ENCODE measurements around the gene BBS4.
A peak's percentile ranks its signal among the peaks of the same experiment; 100 is the strongest.

The BBS4 gene

DNA sequence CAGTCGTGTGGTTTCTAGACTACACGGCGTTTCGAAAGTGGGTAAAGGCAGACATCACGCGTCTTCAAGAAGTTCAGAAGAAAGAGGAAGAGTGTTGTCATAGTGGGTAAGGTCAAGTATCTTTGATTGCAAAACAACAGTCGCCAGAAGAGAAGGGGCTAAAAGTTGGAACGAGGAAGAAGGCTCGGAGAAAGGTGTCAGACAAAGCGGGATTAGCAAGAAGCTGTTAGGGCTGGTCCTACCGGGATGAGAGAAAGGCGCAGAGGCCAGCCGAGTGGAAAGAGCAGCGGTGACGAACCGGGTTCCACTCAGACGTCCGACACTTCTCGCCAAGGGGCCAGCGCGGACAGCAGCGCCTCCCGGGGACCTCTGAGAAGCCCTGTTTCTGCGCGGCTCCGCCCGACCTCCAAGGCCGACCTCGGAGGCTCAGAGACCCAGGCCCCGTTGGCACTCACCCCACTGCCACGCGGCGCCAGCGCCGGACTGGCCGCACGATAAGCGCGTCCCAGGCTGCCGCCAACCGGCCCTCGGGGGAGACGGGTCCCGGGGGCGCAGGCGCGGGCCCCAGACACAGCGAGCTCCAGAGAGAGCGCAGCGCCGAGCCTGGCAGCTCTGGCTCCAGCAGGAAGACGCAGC lies 97.1 kb downstream of the BBS4 start:
- TF ChIP-seq, protein P1, sequence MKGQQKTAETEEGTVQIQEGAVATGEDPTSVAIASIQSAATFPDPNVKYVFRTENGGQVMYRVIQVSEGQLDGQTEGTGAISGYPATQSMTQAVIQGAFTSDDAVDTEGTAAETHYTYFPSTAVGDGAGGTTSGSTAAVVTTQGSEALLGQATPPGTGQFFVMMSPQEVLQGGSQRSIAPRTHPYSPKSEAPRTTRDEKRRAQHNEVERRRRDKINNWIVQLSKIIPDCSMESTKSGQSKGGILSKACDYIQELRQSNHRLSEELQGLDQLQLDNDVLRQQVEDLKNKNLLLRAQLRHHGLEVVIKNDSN (IDR thresholded peaks at IDR 0.05), result no peak
- TF ChIP-seq ZBTB7A (IDR thresholded peaks at IDR 0.05; ENCODE audit: low read depth), result no peak
- no peak for TF ChIP-seq EGR1 (IDR thresholded peaks at IDR 0.05)
- TF ChIP-seq, protein P2, sequence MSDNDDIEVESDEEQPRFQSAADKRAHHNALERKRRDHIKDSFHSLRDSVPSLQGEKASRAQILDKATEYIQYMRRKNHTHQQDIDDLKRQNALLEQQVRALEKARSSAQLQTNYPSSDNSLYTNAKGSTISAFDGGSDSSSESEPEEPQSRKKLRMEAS (IDR thresholded peaks at IDR 0.05), result no peak
- no peak for TF ChIP-seq CREB1 (IDR thresholded peaks at IDR 0.05; ENCODE audit: low read depth)
- TF ChIP-seq TCF12 (IDR thresholded peaks at IDR 0.05; ENCODE audit: low read depth), result no peak
- TF ChIP-seq, protein P3, sequence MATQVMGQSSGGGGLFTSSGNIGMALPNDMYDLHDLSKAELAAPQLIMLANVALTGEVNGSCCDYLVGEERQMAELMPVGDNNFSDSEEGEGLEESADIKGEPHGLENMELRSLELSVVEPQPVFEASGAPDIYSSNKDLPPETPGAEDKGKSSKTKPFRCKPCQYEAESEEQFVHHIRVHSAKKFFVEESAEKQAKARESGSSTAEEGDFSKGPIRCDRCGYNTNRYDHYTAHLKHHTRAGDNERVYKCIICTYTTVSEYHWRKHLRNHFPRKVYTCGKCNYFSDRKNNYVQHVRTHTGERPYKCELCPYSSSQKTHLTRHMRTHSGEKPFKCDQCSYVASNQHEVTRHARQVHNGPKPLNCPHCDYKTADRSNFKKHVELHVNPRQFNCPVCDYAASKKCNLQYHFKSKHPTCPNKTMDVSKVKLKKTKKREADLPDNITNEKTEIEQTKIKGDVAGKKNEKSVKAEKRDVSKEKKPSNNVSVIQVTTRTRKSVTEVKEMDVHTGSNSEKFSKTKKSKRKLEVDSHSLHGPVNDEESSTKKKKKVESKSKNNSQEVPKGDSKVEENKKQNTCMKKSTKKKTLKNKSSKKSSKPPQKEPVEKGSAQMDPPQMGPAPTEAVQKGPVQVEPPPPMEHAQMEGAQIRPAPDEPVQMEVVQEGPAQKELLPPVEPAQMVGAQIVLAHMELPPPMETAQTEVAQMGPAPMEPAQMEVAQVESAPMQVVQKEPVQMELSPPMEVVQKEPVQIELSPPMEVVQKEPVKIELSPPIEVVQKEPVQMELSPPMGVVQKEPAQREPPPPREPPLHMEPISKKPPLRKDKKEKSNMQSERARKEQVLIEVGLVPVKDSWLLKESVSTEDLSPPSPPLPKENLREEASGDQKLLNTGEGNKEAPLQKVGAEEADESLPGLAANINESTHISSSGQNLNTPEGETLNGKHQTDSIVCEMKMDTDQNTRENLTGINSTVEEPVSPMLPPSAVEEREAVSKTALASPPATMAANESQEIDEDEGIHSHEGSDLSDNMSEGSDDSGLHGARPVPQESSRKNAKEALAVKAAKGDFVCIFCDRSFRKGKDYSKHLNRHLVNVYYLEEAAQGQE (IDR thresholded peaks at IDR 0.05; ENCODE audit: low read depth), result no peak
- TF ChIP-seq TAF1 (IDR thresholded peaks at IDR 0.05; ENCODE audit: low read depth), result no peak
- TF ChIP-seq RAD21 (IDR thresholded peaks at IDR 0.05; ENCODE audit: low read depth), result no peak

DNA sequence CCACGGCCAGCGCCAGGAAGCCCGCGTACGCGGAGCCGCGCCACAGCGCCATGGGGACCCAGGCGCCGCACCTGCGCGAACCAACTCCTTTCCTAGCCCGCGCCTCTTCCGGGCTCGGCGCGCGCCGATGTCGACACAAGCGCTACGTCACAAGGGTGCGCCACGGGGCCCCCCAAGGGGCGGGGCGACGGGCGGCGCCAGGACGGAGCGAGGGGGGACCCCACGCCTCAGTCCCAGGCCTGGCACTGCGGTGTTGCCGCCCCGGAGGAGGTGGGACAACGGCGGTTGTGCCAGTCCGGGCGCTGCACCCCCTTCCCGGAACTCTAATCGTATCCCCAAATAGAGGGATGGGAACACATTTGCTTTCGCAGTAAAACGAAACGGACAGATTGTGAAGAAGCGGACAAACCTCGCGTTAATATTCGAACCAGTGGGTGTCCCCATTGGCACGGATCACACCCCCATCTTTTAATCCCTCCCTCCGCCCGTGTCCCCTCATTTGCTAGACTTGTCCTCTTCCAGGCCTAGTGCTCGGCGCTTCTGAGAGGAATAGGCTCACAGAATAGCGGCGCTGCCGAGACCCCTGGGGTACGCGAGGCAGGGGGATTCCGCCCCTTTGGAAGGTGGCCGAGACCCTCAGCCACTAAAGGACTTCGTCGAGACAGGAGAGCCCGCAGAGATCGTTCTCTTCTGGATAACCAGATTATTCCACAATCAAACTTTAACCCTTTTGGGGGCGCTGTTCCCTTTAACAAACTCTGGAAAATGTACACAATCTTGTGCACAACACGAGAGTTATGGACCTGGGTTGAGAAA lies 97.8 kb downstream of the BBS4 start, which contains the start of gene ADPGK:
ADPGK (minus strand) TSS at position 119 of the 816 bp plus-strand sequence; CDS start at position 52, 67 bp downstream.
- TF ChIP-seq CEBPB (IDR thresholded peaks at IDR 0.05) (peak; percentile 23; the same call in 1 of the 2 replicates), FOXM1 (IDR thresholded peaks at IDR 0.05; ENCODE audit: borderline replicate concordance, low read depth) (no peak), TEAD4 (IDR thresholded peaks at IDR 0.05) (0 out of 2 replicates have a peak, but pooled peaks have one; percentile 25), RAD21 (IDR thresholded peaks at IDR 0.05; ENCODE audit: low read depth) (peak; percentile 56; the same call in 1 of the 2 replicates), EP300 (IDR thresholded peaks at IDR 0.05; ENCODE audit: borderline replicate concordance) (peak; percentile 31; the same call in 1 of the 2 replicates), TCF12 (IDR thresholded peaks at IDR 0.05; ENCODE audit: low read depth) (peak; percentile 80), ZBTB7A (IDR thresholded peaks at IDR 0.05; ENCODE audit: low read depth) (peak; percentile 87), EGR1 (IDR thresholded peaks at IDR 0.05) (0 out of 2 replicates have a peak, but pooled peaks have one; percentile 27), TAF1 (IDR thresholded peaks at IDR 0.05; ENCODE audit: low read depth) (peak; percentile 94), NFIC (IDR thresholded peaks at IDR 0.05) (peak; percentile 55; the same call in 1 of the 2 replicates), YY1 (IDR thresholded peaks at IDR 0.05; ENCODE audit: low read depth) (peak; percentile 73), CREB1 (IDR thresholded peaks at IDR 0.05; ENCODE audit: low read depth) (peak; percentile 100)
- TF ChIP-seq, protein P1 (IDR thresholded peaks at IDR 0.05), result no peak; the same call in 1 of the 2 replicates
- TF ChIP-seq, protein P3 (IDR thresholded peaks at IDR 0.05; ENCODE audit: low read depth), result no peak
- TF ChIP-seq, protein P2 (IDR thresholded peaks at IDR 0.05), result peak; percentile 73

DNA sequence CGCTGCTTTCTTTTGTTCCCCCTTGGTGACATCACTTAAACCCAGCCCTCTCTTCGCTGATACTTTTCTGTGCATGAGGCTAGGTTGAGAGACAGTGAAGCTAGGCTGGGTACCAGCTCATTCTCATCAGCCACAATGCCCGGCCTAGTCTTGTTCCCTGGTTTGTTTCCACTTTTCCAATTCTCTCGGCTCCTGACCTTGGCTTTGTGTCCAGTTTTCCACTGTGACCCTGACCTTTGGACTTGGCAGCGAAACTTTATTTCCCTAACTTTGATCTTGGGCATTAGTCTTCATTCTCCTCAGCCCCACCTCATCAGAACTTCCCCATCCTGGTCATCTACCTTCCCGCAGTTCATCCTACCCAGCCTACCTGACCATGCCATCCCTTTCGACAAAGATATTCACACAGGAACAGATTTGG lies 98.5 kb downstream of the BBS4 start:
- TF ChIP-seq RAD21 (IDR thresholded peaks at IDR 0.05; ENCODE audit: low read depth) (no peak), FOXM1 (IDR thresholded peaks at IDR 0.05; ENCODE audit: borderline replicate concordance, low read depth) (no peak), EGR1 (IDR thresholded peaks at IDR 0.05) (no peak)

DNA sequence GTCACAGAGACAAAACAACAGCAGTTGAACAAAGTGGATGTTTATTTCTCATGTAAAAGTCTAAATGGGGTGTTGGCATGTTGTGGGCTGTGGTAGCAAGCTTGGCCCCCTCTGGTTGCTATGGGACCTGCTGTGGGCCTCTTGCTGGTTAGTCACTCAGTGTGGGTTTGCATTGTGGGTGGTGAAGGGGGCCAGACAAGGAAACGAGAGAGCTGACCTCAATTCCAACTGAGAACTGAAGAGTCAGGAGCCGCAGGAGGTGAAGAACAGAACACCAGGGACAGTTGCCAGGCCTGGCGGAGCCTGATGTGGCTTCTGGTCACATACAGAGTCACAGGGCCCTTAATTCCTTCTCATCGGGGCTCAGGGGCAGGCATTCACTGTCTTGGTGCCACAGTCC lies 99.4 kb downstream of the BBS4 start:
- TF ChIP-seq TEAD4 (IDR thresholded peaks at IDR 0.05) (no peak), ZBTB7A (IDR thresholded peaks at IDR 0.05; ENCODE audit: low read depth) (no peak), RAD21 (IDR thresholded peaks at IDR 0.05; ENCODE audit: low read depth) (no peak), CREB1 (IDR thresholded peaks at IDR 0.05; ENCODE audit: low read depth) (no peak), TAF1 (IDR thresholded peaks at IDR 0.05; ENCODE audit: low read depth) (no peak), CEBPB (IDR thresholded peaks at IDR 0.05) (no peak), YY1 (IDR thresholded peaks at IDR 0.05; ENCODE audit: low read depth) (no peak)
- TF ChIP-seq, protein P2 (IDR thresholded peaks at IDR 0.05), result no peak

DNA sequence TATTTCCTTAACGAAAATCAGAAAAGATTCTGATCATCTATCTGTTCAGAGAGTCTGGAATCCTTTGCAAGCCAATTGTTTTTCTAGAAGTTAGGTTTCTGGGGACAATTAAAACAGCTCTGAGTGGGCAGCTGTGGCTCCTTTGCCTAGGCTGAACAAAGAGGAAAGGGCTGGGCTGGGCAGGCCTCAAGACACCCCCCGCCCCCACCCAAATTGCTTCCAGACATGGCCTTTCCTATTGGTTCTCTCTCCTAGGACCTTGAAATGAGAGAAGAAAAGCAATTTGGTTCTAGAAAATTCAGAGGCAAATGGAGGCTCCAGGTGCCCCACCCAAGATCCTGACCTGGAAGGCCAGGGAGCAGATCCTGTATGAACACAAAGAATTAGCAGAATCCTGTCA lies 99.8 kb downstream of the BBS4 start:
- TF ChIP-seq TAF1 (IDR thresholded peaks at IDR 0.05; ENCODE audit: low read depth), result no peak
- TF ChIP-seq TCF12 (IDR thresholded peaks at IDR 0.05; ENCODE audit: low read depth), result no peak
- no peak for TF ChIP-seq NFIC (IDR thresholded peaks at IDR 0.05)
- TF ChIP-seq, protein P3 (IDR thresholded peaks at IDR 0.05; ENCODE audit: low read depth), result no peak
- TF ChIP-seq TEAD4 (IDR thresholded peaks at IDR 0.05), result no peak
- TF ChIP-seq EP300 (IDR thresholded peaks at IDR 0.05; ENCODE audit: borderline replicate concordance), result no peak
- TF ChIP-seq, protein P2 (IDR thresholded peaks at IDR 0.05), result no peak
- TF ChIP-seq, protein P1 (IDR thresholded peaks at IDR 0.05), result no peak
- no peak for TF ChIP-seq EGR1 (IDR thresholded peaks at IDR 0.05)
- TF ChIP-seq YY1 (IDR thresholded peaks at IDR 0.05; ENCODE audit: low read depth), result no peak
- TF ChIP-seq CREB1 (IDR thresholded peaks at IDR 0.05; ENCODE audit: low read depth), result no peak
- no peak for TF ChIP-seq FOXM1 (IDR thresholded peaks at IDR 0.05; ENCODE audit: borderline replicate concordance, low read depth)
- TF ChIP-seq ZBTB7A (IDR thresholded peaks at IDR 0.05; ENCODE audit: low read depth), result no peak

Measured in Ishikawa (cell line).